SH-SY5Y (cell line): ENCODE data around the gene HHEX.

Experiments used
- GATA2 ChIP-seq: IDR thresholded peaks from 2 replicates; pipeline ENCODE4 v1.6.1; 2011; ENCODE audit warnings: mild to moderate bottlenecking, low read depth, low read length
- GATA3 ChIP-seq: IDR thresholded peaks from 2 replicates; pipeline ENCODE4 v1.6.1; 2011; ENCODE audit warnings: low read depth, mild to moderate bottlenecking, low read length, moderate library complexity

Gene HHEX

GRCh38 chr10:92712016-92712889 lies 22.5 kb downstream of the HHEX start:
- no peak for TF ChIP-seq GATA2
- TF ChIP-seq GATA3 = no peak

- TF ChIP-seq GATA3 (no peak), GATA2 (no peak)
These were observed 24.5 kb downstream of the HHEX start for GRCh38 chr10:92714152-92714845.

GRCh38 chr10:92714872-92715271 lies 25.1 kb downstream of the HHEX start:
- no peak for TF ChIP-seq GATA2

- no peak for TF ChIP-seq GATA2
- no peak for TF ChIP-seq GATA3
These were observed 30.5 kb downstream of the HHEX start for GRCh38 chr10:92719991-92720830.

- TF ChIP-seq GATA3 (no peak), GATA2 (no peak)
These were observed 31.0 kb downstream of the HHEX start for GRCh38 chr10:92720831-92721165.

GRCh38 chr10:92722349-92722748 lies 32.6 kb downstream of the HHEX start:
- TF ChIP-seq GATA2 (no peak), GATA3 (no peak)

GRCh38 chr10:92727141-92727540 lies 37.4 kb downstream of the HHEX start:
- no peak for TF ChIP-seq GATA2

GRCh38 chr10:92727550-92727949 lies 37.8 kb downstream of the HHEX start:
- TF ChIP-seq GATA3 (no peak), GATA2 (no peak)

- no peak for TF ChIP-seq GATA3
- no peak for TF ChIP-seq GATA2
These were observed 40.1 kb downstream of the HHEX start for GRCh38 chr10:92729886-92730285.

GRCh38 chr10:92732958-92733357 lies 43.2 kb downstream of the HHEX start:
- TF ChIP-seq GATA2 = no peak
- no peak for TF ChIP-seq GATA3

- TF ChIP-seq GATA3 (no peak), GATA2 (no peak)
These were observed 44.5 kb downstream of the HHEX start for GRCh38 chr10:92734301-92734700.

GRCh38 chr10:92735938-92736337 lies 46.2 kb downstream of the HHEX start:
- no peak for TF ChIP-seq GATA3
- TF ChIP-seq GATA2 = no peak

- no peak for TF ChIP-seq GATA2
- no peak for TF ChIP-seq GATA3
These were observed 47.7 kb downstream of the HHEX start for GRCh38 chr10:92737484-92737883.

GRCh38 chr10:92740762-92741161 lies 51.0 kb downstream of the HHEX start:
- TF ChIP-seq GATA3 (no peak), GATA2 (no peak)
